ENCODE data around the gene CBS.
"Not testable (repeated sequence)": the region's sequence is repeated elsewhere in the genome, so short reads cannot be mapped to it uniquely, and the experiment has no call there.

CBS gene

GRCh38 chr21:43074401-43075169 lies 1.1 kb downstream of the CBS start:
- in situ Hi-C loops (cut with HindIII; ENCODE audit: low pct_ligation_motif_present, low pct_unique_long_range_greater_than_20kb, low sequenced_read_pairs); DNase-seq: not testable (repeated sequence)

- in situ Hi-C loops (cut with HindIII; ENCODE audit: low pct_ligation_motif_present, low pct_unique_long_range_greater_than_20kb, low sequenced_read_pairs); DNase-seq: not testable (repeated sequence)
These were observed 2.9 kb downstream of the CBS start for GRCh38 chr21:43072742-43073141.

DNA sequence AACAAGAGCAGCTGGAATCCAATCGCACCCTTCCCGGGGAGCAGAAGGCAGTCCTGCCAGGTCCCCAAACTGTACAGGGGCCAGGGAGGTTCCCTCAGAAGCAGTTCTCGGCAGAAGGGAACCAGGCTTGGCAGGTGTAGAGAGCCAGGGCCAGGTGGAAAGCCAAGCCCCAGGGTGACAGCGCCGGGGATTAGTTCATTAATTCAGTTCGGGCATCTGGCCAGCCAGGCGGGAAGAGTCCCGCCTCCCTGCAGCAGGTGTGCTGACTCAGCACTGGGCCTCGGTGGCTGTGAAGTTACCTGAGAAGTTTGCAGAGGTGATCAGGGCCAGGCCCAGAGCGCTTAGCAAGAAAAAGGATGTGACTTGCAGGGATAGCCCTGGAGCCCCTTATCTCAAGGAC lies 6.0 kb downstream of the CBS start:
- DNase-seq; in situ Hi-C loops (cut with HindIII; ENCODE audit: low pct_ligation_motif_present, low pct_unique_long_range_greater_than_20kb, low sequenced_read_pairs): not testable (repeated sequence)

GRCh38 chr21:43068065-43068464 lies 7.6 kb downstream of the CBS start:
- DNase-seq; in situ Hi-C loops (cut with HindIII; ENCODE audit: low pct_ligation_motif_present, low pct_unique_long_range_greater_than_20kb, low sequenced_read_pairs): not testable (repeated sequence)

DNA sequence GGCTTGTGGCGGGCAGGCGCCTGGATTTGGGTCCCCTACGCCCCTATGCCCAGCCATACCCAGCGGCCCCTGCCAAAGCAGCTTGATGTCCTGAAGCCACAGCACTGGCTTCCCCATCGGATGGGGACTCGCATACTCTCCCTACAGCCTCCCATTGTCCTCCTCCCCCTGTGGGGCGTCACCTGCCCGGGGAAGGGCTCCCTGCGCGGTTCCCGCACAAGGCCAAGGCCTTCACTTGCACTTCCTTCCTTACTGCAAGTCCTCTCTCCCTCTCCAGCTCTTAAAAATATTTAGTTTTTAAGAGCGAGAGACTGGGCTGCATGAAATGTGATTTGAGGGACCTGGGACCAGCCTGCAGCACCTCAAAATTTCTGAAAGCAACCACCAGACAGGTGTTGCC lies 8.9 kb downstream of the CBS start:
- in situ Hi-C loops (cut with HindIII; ENCODE audit: low pct_ligation_motif_present, low pct_unique_long_range_greater_than_20kb, low sequenced_read_pairs); DNase-seq: not testable (repeated sequence)

DNA sequence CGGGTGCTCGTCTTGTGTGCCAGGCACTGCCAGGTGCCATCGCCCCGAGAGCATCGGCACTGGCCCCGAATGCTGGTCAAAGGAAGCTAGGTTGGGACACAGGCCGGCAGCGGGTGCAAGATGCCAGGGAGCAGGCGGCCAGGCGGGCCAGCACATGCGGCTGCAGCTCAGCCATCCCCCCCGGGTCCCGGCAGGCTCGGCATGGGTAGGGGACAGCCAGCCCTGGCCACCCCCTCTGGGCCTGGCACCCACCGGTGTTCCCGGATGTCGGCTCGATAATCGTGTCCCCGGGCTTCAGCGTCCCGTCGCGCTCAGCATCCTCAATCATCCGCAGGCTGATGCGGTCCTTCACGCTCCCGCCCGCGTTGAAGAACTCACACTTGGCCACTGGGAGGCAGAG lies 9.6 kb downstream of the CBS start:
- in situ Hi-C loops (cut with HindIII; ENCODE audit: low pct_ligation_motif_present, low pct_unique_long_range_greater_than_20kb, low sequenced_read_pairs); DNase-seq: not testable (repeated sequence)

DNA sequence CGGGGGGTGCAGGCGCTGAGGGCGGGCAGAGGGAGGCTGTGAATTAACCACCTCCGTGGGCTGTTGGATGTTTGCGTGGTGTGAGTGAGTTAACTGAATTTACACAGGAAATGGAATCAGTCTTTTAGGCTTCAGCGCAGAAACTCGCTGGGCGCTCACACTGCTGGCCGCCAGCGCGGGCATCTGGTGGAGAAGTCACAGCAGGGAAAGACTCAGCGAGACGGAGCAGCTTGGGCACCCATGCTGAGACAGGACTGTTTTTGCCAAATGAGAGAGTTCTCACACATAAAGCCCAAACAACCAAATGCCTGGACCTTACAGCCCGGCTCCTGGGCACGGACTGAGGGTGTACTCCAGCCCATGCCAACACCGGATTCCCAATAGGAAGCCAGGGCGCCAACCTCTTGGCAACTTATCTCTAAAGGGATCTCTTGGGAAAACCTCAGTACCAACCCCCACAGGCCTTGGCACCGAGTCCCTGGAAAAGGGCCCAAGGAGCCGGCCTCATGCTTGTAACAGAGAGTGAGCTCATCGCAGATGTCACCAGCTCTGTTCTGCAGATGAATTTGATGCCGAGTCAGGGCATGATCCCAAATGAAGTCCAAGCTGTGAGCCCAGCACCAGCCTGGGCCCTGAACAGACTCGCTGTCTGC lies 11.2 kb downstream of the CBS start:
- DNase-seq; in situ Hi-C loops (cut with HindIII; ENCODE audit: low pct_ligation_motif_present, low pct_unique_long_range_greater_than_20kb, low sequenced_read_pairs): not testable (repeated sequence)

GRCh38 chr21:43062955-43063664 lies 12.5 kb downstream of the CBS start:
- in situ Hi-C loops (cut with HindIII; ENCODE audit: low pct_ligation_motif_present, low pct_unique_long_range_greater_than_20kb, low sequenced_read_pairs); DNase-seq: not testable (repeated sequence)

DNA sequence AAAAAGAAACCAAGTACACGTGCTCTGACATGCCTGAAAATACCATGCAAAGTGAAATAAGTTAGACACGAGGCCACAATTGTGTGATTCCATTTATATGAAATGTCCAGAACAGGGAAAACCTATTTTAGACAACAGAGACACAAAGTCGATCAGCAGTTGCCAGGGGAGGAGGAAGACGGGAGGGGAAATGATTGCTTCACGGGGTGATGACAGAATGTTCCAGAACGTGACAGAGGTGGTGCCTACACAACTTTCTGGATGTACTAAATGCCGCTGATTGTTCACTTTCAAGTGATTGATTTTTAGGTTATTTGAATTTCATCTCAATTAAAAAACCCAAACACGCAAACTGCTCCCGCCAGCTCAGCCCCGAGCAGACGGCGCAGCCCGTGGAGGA lies 22.5 kb downstream of the CBS start:
- DNase-seq; in situ Hi-C loops (cut with HindIII; ENCODE audit: low pct_ligation_motif_present, low pct_unique_long_range_greater_than_20kb, low sequenced_read_pairs): not testable (repeated sequence)

DNA sequence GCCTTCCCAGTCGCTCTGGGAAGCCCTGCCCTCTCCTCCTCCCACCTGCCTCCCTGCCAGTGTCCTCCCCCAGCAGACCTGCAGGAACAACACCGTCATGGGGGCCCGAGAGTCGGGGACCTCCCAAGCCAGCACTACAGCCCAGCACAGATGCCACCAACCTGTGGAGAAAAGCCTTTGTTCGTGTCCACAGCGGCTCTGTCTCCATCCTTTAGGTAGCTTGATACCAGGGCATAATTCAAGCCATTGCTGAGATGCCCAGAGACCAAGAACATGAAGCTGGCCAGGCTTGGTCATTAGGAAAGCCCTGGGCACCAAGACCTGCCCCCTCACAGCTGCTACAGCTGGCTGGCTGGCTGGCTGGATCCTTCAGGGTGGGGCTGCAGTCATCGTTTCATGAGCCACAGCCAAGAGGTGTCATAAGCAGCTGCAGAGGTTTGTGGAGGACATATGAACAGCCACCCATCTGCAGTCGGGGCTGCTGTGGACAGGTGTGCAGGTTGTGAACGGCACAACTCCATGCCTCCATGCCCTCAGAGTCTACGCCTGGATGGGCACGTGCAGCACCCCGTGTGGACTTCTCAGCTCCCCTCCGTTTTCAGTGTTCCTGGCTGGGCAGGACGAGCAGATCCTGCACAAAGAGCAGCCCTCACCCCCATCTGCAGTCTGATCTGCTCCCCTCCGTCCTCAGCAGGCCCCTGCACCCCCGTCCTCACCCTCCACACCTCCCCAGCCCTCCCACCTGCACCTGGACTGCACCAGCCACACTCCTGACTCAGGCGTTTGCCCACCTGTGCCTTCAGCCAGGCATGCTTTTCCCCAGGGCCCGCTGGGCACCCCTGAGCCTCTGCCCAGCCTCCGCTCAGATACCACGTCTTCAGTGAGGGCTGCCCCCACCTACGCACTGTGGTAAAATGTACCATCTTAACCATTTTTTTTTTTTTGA lies 29.5 kb downstream of the CBS start:
- in situ Hi-C loops (cut with HindIII; ENCODE audit: low pct_ligation_motif_present, low pct_unique_long_range_greater_than_20kb, low sequenced_read_pairs); DNase-seq: not testable (repeated sequence)

DNA sequence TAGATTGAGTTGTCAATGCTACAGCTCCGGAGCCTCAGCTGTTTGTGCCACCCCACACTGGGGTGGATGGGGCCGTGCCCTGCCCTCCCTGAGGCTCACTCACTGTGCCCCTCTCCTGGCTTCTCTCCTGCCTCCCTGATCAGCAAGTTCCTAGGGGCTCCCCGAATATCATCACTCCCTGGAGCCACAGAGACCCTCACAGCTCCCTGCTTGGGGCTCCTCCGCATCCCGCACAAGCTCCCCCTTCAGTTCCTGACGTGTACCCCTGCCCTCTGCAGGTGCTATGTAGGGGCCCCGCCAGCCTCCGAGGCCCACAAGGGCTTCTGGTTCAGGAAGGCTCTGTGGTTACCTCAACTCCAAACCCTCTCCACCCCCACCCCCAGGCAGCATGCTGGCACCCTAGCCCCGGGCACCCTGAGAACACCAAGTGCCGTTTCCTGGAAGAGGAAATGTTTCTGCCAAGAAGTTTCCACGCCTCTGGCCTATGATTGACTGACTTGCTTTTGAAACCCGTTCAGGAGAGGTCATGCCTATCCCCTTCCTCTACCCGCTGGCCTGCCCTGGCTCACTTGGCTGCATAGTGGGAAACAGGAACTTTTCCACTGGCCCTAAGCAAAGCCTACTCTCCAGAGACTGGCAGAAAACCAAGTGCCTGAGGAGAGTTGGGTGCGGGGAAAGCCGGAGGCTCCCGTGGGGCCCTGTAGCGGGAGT lies 30.3 kb downstream of the CBS start:
- DNase-seq; in situ Hi-C loops (cut with HindIII; ENCODE audit: low pct_ligation_motif_present, low pct_unique_long_range_greater_than_20kb, low sequenced_read_pairs): not testable (repeated sequence)

GRCh38 chr21:43044547-43044946 lies 31.1 kb downstream of the CBS start:
- in situ Hi-C loops (cut with HindIII; ENCODE audit: low pct_ligation_motif_present, low pct_unique_long_range_greater_than_20kb, low sequenced_read_pairs); DNase-seq: not testable (repeated sequence)

- DNase-seq; in situ Hi-C loops (cut with HindIII; ENCODE audit: low pct_ligation_motif_present, low pct_unique_long_range_greater_than_20kb, low sequenced_read_pairs): not testable (repeated sequence)
These were observed 32.3 kb downstream of the CBS start for GRCh38 chr21:43043291-43043690.

- in situ Hi-C loops (cut with HindIII; ENCODE audit: low pct_ligation_motif_present, low pct_unique_long_range_greater_than_20kb, low sequenced_read_pairs); DNase-seq: not testable (repeated sequence)
These were observed 33.5 kb downstream of the CBS start for GRCh38 chr21:43042169-43042568.

GRCh38 chr21:43038659-43039044 lies 37.0 kb downstream of the CBS start:
- in situ Hi-C loops (cut with HindIII; ENCODE audit: low pct_ligation_motif_present, low pct_unique_long_range_greater_than_20kb, low sequenced_read_pairs); DNase-seq: not testable (repeated sequence)

DNA sequence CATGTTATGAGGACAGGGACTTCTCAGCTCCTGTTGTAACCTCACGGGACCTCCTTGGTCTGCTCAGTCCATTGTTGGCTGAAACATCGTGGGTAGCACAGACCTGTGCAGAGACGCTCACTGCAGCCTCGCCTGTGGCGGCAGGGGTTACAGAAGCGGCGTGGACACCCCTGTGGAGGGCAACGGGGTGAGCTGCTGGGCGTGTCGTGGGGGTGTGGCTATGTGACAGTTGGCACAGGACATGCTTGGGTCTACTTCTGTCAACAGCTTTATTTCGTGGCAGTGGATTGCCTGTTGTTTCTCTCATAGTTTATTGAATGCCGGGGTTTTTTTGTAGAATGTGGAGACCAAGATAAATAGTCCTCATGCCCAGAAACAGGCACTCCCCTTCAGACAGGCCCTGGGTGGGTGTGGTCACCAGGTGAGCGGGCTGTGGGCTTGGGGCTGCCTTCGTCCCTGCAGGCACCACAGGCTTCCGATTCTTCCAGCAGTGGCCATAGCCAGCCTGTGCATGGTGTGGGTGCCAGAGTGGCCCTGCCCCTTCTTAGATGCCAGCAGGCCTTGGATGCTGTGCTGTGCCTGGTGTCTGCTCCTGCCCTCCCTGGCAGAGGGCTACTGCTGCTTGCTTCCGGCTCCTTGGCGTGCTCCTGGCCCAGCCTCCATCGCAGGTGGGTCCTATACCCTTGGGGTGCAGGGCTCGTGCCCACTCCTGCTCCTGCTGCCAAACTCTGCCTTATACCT lies 37.5 kb downstream of the CBS start:
- DNase-seq; in situ Hi-C loops (cut with HindIII; ENCODE audit: low pct_ligation_motif_present, low pct_unique_long_range_greater_than_20kb, low sequenced_read_pairs): not testable (repeated sequence)

GRCh38 chr21:43036889-43037288 lies 38.7 kb downstream of the CBS start:
- in situ Hi-C loops (cut with HindIII; ENCODE audit: low pct_ligation_motif_present, low pct_unique_long_range_greater_than_20kb, low sequenced_read_pairs); DNase-seq: not testable (repeated sequence)

Measured in ACHN (cell line).